Keratinocyte (primary cell): ENCODE measurements around the gene DMRT3. TPM values are rescaled to one million over a fixed set of nuclear protein-coding genes. Genes with fewer than 3 reads are reported as not detected.

ENCODE experiments used
- DNase-seq: peaks from one replicate; pipeline ENCODE4 v3.0.0-alpha.2; 2011; ENCODE audit warnings: low read depth, missing footprints, low spot score
- FAIRE-seq: peaks from 2 replicates; lab custom pipeline; 2011; peaks lifted over from hg19 to GRCh38; lab: Jason Lieb, UNC
- H2AFZ ChIP-seq: 2 replicates; pipeline ENCODE4 v1.6.0; 2012; ENCODE audit warnings: low read length, control low read depth, inconsistent platforms; ENCODE audit not compliant: control insufficient read depth
- H3K27ac ChIP-seq: 2 replicates; pipeline ENCODE4 v1.5.1; 2011; ENCODE audit warnings: low read length; ENCODE audit not compliant: control insufficient read depth, insufficient read depth
- H3K27me3 ChIP-seq: 3 replicates; pipeline ENCODE4 v1.6.0; 2011; ENCODE audit warnings: low read length; ENCODE audit not compliant: control insufficient read depth, insufficient read depth; ENCODE audit errors: extremely low read depth
- H3K36me3 ChIP-seq, 2 experiments: 2 replicates in 1 of 2; 3 replicates in 1 of 2; pipeline ENCODE4 v1.5.1; 2011; ENCODE audit warnings: low read length in 2 of 2, mild to moderate bottlenecking in 1 of 2; ENCODE audit not compliant: control insufficient read depth in 2 of 2, insufficient read depth in 2 of 2; ENCODE audit errors: extremely low read depth in 1 of 2
- H3K4me1 ChIP-seq: 3 replicates; pipeline ENCODE4 v1.5.1; 2011; ENCODE audit warnings: low read length; ENCODE audit not compliant: control insufficient read depth, insufficient read depth; ENCODE audit errors: extremely low read depth
- H3K4me2 ChIP-seq: 3 replicates; pipeline ENCODE4 v1.6.0; 2011; ENCODE audit warnings: low read depth, low read length; ENCODE audit not compliant: control insufficient read depth, insufficient read depth; ENCODE audit errors: extremely low read depth
- H3K4me3 ChIP-seq, 3 experiments: fragments of 200-600 bp in 1 of 3; sonication (generic) in 1 of 3; 2 replicates in 2 of 3; 3 replicates in 1 of 3; pipeline ENCODE4 v1.5.1; 2011 to 2016; ENCODE audit warnings: low read length in 3 of 3, mild to moderate bottlenecking in 3 of 3, control low read depth in 2 of 3, inconsistent platforms in 1 of 3, low read depth in 1 of 3, mixed read lengths in 1 of 3, mixed run types in 1 of 3, moderate library complexity in 1 of 3; ENCODE audit not compliant: control insufficient read depth in 2 of 3, insufficient read depth in 2 of 3; ENCODE audit errors: extremely low read depth in 1 of 3
- H3K79me2 ChIP-seq: 2 replicates; pipeline ENCODE4 v1.6.0; 2012; ENCODE audit warnings: low read length; ENCODE audit not compliant: control insufficient read depth, insufficient read depth
- H3K9ac ChIP-seq: 3 replicates; pipeline ENCODE4 v1.6.0; 2011; ENCODE audit warnings: low read length; ENCODE audit not compliant: control insufficient read depth, insufficient read depth; ENCODE audit errors: extremely low read depth
- H3K9me1 ChIP-seq: 3 replicates; pipeline ENCODE4 v1.6.0; 2011; ENCODE audit warnings: low read length; ENCODE audit not compliant: control insufficient read depth, insufficient read depth; ENCODE audit errors: extremely low read depth
- H3K9me3 ChIP-seq: 2 replicates; pipeline ENCODE4 v1.5.1; 2012; ENCODE audit warnings: low read depth, low read length; ENCODE audit not compliant: control insufficient read depth
- H4K20me1 ChIP-seq: 3 replicates; pipeline ENCODE4 v1.6.0; 2011; ENCODE audit warnings: low read length; ENCODE audit not compliant: control insufficient read depth, insufficient read depth; ENCODE audit errors: extremely low read depth
- EZH2 ChIP-seq: IDR thresholded peaks from one replicate; pipeline ENCODE4 v1.6.1; 2012; ENCODE audit warnings: inconsistent platforms, mild to moderate bottlenecking, low read length, moderate library complexity
- dilution Hi-C: fragments of 300-500 bp; cut with MboI; formaldehyde crosslinking; loops from one replicate; pipeline ENCODE4 v1.7.0; 2020; ENCODE audit warnings: low sequenced_read_pairs; ENCODE audit not compliant: extremely low pct_ligation_motif_present
- polyA plus RNA-seq, 5 experiments: library from polyadenylated mRNA; depleted of rRNA in 3 of 5; stranded (reverse) in 3 of 5; stranded (forward) in 1 of 5; unstranded in 1 of 5; fragments of >200 nt; gene quantifications; 1 replicate in 1 of 5; 2 replicates in 3 of 5; 3 replicates in 1 of 5; pipeline versions ENCODE4 v1.2.1 to v1.2.3, GENCODE V29; 2011 to 2012; ENCODE audit warnings: missing spikeins in 2 of 5, low read depth in 1 of 5, low replicate concordance in 1 of 5
- TF ChIP-seq, protein P1 (sequence below), 3 experiments: IDR thresholded peaks in 1 of 3; conservative IDR thresholded peaks in 1 of 3; optimal IDR thresholded peaks in 1 of 3; 2 replicates in 2 of 3; 3 replicates in 1 of 3; pipeline versions ENCODE3 to v1.5.1; 2011; ENCODE audit warnings: low read length in 3 of 3, mild to moderate bottlenecking in 3 of 3, moderate library complexity in 2 of 3, control low read depth in 1 of 3, inconsistent platforms in 1 of 3; ENCODE audit not compliant: insufficient read depth in 2 of 3; ENCODE audit errors: extremely low read depth in 1 of 3

The DMRT3 gene
- polyA plus RNA-seq, 1 donor (not counting 4 experiments of a cell fraction or from before 2014, with no cell fraction given) = not detected

DNA sequence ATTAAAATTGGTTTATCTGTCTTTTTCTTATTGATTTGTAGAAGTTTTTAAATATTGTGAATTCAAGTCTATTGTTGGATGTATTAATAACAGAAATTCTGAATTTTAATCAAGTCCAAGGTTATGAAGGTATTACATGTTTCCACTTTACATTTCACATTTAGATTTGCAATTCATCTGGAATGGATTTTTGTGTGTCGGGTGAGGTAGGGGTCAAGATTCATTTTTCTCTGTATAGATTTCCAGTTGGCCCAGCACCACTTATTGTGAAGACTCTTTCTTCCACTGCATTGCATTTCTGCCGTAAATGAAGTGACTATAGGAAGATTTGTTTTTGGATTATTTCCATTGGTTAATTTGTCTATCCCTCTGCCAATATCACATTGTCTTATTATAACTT, 38.2 kb downstream of the DMRT3 start:
- no peaks in the 10 kb centered on the region for H3K9me1 ChIP-seq
- dilution Hi-C loops = no loop called here
- no peaks in the 10 kb centered on the region for H3K36me3 ChIP-seq

DNA sequence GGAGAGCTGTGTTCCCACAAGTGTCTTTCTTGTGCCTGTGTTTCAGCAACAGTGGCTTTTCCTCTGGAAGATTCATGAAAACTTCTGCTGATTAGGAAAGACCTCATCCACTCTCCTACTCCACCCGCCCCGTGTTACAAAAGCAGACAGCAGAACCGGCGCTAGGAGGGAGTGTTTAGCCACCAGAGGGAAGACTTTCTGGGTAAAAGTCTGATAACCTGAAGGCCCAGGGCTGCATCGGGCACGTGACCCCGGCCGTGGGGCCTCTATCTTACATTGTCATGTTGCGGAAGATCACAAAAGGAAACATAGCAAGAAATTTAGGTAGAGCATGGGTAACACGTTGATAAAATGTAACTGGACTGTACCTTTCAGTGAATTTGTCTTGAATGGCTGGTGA, 41.7 kb downstream of the DMRT3 start:
- dilution Hi-C loops = no loop called here
- Histone ChIP-seq H3K9me3 (no peaks in the 10 kb centered on the region), H2AFZ (no peak overlapping the region), H3K9ac (no peak overlapping the region), H3K27ac (no peak overlapping the region), H3K4me3 (no peak overlapping the region), H3K27me3 (no peaks in the 10 kb centered on the region), H3K79me2 (no peaks in the 10 kb centered on the region), H3K4me1 (no peaks in the 10 kb centered on the region), H3K9me1 (no peaks in the 10 kb centered on the region), H4K20me1 (no peaks in the 10 kb centered on the region), H3K4me2 (no peak overlapping the region), H3K36me3 (no peaks in the 10 kb centered on the region)
- FAIRE-seq = no peak
- TF ChIP-seq, protein P1, sequence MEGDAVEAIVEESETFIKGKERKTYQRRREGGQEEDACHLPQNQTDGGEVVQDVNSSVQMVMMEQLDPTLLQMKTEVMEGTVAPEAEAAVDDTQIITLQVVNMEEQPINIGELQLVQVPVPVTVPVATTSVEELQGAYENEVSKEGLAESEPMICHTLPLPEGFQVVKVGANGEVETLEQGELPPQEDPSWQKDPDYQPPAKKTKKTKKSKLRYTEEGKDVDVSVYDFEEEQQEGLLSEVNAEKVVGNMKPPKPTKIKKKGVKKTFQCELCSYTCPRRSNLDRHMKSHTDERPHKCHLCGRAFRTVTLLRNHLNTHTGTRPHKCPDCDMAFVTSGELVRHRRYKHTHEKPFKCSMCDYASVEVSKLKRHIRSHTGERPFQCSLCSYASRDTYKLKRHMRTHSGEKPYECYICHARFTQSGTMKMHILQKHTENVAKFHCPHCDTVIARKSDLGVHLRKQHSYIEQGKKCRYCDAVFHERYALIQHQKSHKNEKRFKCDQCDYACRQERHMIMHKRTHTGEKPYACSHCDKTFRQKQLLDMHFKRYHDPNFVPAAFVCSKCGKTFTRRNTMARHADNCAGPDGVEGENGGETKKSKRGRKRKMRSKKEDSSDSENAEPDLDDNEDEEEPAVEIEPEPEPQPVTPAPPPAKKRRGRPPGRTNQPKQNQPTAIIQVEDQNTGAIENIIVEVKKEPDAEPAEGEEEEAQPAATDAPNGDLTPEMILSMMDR (optimal IDR thresholded peaks at IDR 0.05 in 1 of 3, IDR thresholded peaks at IDR 0.05 in 1 of 3, conservative IDR thresholded peaks at IDR 0.05 in 1 of 3; ENCODE audit: extremely low read depth in 1 of 3, insufficient read depth in 2 of 3, low read length in 3 of 3) = peak; percentile 35 to 54 (median 52)
- no peak for TF ChIP-seq EZH2
- DNase-seq = no peak

More for the DNA sequence above, 38.2 kb downstream of the DMRT3 start:
- no peak for FAIRE-seq
- no peak overlapping the region for H3K4me3 ChIP-seq
- TF ChIP-seq, protein P1 (optimal IDR thresholded peaks at IDR 0.05 in 1 of 3, IDR thresholded peaks at IDR 0.05 in 1 of 3, conservative IDR thresholded peaks at IDR 0.05 in 1 of 3; ENCODE audit: extremely low read depth in 1 of 3, insufficient read depth in 2 of 3, low read length in 3 of 3) = no peak
- TF ChIP-seq EZH2 = no peak
- H2AFZ ChIP-seq = no peak overlapping the region
- H3K79me2 ChIP-seq = no peaks in the 10 kb centered on the region
- no peaks in the 10 kb centered on the region for H3K27me3 ChIP-seq
- no peak for DNase-seq
- no peaks in the 10 kb centered on the region for H4K20me1 ChIP-seq
- H3K9me3 ChIP-seq = no peaks in the 10 kb centered on the region
- H3K4me1 ChIP-seq = no peaks in the 10 kb centered on the region
- H3K27ac ChIP-seq = no peak overlapping the region
- H3K9ac ChIP-seq = no peak overlapping the region
- no peak overlapping the region for H3K4me2 ChIP-seq
